ENCODE measurements around the gene KRTAP3-1.

KRTAP3-1 gene

DNA sequence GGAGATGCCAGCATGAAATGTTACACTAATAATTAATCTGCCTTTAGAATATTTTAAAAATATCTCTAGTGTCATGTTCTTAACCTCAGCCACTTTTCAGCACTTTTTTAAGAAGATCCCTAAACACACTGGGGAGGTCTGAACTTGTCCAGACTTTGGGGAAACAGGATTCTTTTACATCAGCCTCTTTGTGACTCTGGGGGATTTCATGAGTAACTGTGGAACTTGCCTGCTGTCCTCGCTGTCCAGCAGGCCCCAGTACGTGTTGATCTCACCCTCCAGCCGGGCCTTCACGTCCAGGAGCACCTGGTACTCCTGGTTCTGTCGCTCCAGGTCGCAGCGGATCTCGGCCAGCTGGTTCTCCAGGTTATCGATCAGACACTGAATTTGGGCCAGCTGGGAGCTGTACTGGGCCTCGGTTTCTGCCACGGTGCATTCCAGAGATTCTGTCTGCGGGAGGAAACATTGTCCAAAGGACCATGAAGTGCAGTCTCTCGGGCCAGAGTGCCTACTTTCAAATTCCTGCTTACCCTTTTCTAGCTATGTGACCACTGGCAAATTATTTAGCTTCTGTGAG, 30.3 kb downstream of the KRTAP3-1 start:
- no peak for DNase-seq (ENCODE audit: low spot score)

- no peak for DNase-seq (ENCODE audit: low spot score)
These were observed 33.4 kb downstream of the KRTAP3-1 start for GRCh38 chr17:40975516-40975915.

DNA sequence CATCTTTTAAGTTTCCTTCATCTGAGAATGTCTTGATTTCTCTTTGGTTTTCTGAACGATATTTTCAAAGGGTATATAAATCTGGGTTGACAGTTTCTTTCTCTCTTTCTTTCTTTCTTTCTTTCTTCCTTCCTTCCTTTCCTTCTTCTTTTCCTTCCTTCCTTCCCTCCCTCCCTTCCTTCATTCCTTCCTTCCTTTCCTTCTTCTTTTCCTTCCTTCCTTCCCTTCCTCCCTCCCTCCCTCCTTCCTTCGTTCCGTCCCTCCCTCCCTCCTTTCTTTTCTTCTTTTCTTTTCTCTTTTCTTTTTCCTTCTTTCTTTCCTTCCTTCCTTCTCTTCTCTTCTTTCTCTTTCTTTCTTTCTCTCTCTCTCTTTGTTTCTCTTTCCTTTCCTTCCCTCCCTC, 34.6 kb downstream of the KRTAP3-1 start:
- no peak for DNase-seq (ENCODE audit: low spot score)

DNA sequence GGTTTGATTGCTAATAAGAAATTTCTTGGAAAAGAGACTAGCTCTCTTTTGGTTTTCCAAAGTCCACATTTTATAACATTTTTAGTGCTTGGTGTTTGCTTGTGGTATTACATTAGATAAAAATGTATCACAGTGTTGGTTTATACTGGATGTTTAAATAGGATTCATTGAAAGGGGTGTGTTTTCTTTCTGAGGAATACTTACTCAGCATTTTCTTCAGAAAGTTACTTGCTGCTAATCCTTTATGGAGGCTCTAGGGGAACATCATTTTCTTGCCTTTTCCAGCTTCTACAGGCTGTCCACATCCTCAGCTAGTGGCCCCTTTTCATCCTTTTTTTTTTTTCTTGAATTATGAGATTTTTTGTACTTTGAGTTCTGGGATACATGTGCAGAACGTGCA, 41.3 kb downstream of the KRTAP3-1 start:
- no peak for DNase-seq (ENCODE audit: low spot score)

DNA sequence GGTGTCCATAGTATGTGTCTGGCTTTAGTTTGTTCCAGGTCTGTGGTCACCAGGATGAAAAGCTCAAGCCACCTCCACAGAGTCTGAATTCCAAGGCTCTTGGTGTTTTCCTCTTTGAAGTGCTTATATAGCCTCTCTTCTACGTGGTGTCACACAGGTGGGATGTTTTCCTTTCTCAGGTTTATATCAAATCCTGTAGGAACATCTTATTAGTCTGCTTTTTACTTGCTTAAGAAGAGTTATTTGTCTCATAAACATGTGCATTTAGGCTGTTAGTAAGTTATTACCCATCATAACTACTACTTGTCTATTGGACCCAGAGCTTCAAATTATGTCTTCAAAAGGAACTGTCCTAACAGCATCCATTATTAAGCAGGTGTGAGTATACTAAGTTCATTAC, 42.1 kb downstream of the KRTAP3-1 start, which contains the start of gene KRT39:
Gene KRT39 (minus strand): TSS at position 101 of the 400 bp plus-strand sequence. CDS start 92 bp downstream, at position 9.
- DNase-seq (ENCODE audit: low spot score): no peak

DNA sequence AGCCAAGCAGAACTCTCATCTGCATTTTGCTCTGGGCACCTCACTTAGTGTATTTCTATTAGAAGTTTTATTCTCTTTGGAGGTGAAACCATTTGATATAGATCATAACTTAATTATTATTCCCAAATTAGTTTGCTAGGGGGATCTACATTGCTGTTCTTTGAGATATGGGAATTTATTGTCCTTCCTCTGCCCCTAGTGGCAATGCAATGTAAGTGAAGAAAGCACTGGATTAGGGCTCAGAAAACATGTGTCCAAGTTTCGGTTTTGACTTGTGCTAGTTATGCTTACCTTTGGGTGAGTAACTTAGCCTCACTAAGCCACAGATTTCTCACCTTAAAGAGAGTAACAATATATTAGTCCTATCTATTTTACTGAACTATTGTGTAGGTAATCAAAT, 45.1 kb downstream of the KRTAP3-1 start:
- peak; percentile 20 for DNase-seq (ENCODE audit: low spot score)

- no peak for DNase-seq (ENCODE audit: low spot score)
These were observed 46.8 kb downstream of the KRTAP3-1 start for GRCh38 chr17:40962059-40962561.

DNA sequence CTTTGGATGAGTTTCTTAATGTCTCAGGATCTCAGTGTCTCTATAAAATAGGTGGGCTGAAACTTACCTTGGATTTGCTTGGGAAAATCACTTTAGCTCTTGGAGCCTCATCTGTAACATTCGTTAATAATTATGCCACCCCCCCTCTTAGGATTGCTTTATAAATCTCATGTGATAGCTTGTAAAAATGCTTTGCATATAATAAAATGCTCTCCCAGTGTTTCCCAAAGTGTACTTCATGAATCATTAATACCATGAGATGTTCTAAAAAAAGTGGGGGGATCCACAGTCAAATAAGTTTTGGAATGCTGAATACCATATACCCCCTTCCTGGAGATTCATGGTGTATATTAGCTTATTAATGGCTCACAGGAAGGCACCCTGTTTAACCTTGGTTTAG, 47.3 kb downstream of the KRTAP3-1 start:
- DNase-seq (ENCODE audit: low spot score): no peak

DNA sequence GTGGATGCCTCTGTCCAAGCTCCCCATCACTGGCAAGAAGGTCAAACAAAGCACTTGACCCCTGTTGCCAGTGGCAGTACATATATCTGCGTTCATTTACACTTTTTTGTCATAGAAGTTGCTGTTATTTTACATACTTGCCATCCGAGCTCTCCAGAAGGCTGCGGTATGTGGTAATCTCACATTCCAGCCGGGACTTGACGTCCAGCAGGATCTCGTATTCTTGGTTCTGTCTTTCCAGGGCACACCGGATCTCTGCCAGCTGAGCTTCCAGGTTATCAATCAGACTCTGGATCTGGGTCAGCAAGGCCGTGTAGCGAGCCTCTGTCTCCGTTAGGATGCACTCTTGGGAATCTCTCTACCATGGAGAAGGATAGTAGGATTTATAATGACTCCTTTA, 48.8 kb downstream of the KRTAP3-1 start:
- DNase-seq (ENCODE audit: low spot score): no peak

All from CD4-positive, alpha-beta T cell treated with Interleukin-2 at 100 ng/mL for 4 hours (primary cell).